ENCODE results near the gene DNAH17. TPM values are rescaled to one million over a fixed set of nuclear protein-coding genes. Genes with fewer than 3 reads are reported as not detected.

DNAH17 gene
- total RNA-seq, 1 donor from 2014 or later: not detected

DNA sequence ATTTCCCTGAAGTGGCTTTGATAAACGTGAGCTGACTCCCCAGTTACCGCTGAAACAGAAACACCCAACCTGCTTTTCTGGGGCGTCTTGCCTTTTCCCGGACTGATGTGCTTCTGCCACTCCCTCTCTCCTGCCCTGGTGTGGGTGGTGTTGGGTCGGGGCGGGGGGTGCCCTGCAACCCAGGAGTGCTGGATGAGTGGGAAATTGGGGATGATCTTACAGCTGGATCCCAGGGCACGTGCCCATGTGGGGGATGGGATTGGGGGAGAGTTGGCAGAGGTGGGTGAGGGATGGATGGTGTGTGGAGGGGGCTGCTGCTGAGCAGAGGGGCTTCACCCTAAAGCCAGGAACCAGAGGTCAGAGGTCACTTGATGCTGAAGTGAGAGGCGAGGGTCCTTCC, 170.3 kb downstream of the DNAH17 start:
- no peaks in the 10 kb centered on the region for H3F3A ChIP-seq (ENCODE audit: low read depth)
- Mint-ChIP-seq H3K36me3 (peaks cover 15% of the 10 kb centered on the region), H3K4me1 (peaks cover 4% of the 10 kb centered on the region), H3K9me3 (no peaks in the 10 kb centered on the region), H3K27me3 (ENCODE audit: insufficient read depth, low read depth) (peaks cover 2% of the 10 kb centered on the region), H3K27ac (no peak overlapping the region), H3K4me3 (no peak overlapping the region)
- no peaks in the 10 kb centered on the region for H3K9me3 ChIP-seq (ENCODE audit: low read depth)
- H3K4me1 ChIP-seq: no peaks in the 10 kb centered on the region
- H4K20me1 ChIP-seq (ENCODE audit: low read depth): peaks cover 38% of the 10 kb centered on the region
- no peaks in the 10 kb centered on the region for H3K27me3 ChIP-seq
- no peak overlapping the region for H3K27ac ChIP-seq
- H3K36me3 ChIP-seq: no peaks in the 10 kb centered on the region
- TF ChIP-seq, protein P1, sequence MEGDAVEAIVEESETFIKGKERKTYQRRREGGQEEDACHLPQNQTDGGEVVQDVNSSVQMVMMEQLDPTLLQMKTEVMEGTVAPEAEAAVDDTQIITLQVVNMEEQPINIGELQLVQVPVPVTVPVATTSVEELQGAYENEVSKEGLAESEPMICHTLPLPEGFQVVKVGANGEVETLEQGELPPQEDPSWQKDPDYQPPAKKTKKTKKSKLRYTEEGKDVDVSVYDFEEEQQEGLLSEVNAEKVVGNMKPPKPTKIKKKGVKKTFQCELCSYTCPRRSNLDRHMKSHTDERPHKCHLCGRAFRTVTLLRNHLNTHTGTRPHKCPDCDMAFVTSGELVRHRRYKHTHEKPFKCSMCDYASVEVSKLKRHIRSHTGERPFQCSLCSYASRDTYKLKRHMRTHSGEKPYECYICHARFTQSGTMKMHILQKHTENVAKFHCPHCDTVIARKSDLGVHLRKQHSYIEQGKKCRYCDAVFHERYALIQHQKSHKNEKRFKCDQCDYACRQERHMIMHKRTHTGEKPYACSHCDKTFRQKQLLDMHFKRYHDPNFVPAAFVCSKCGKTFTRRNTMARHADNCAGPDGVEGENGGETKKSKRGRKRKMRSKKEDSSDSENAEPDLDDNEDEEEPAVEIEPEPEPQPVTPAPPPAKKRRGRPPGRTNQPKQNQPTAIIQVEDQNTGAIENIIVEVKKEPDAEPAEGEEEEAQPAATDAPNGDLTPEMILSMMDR (IDR thresholded peaks at IDR 0.05): no peak
- no peak for TF ChIP-seq EZH2 (IDR thresholded peaks at IDR 0.05)
- TF ChIP-seq EZH2phosphoT487 (IDR thresholded peaks at IDR 0.05): no peak
- no peak for DNase-seq (ENCODE audit: low spot score)
- no peak overlapping the region for H3K4me2 ChIP-seq
- no peak overlapping the region for H3K9ac ChIP-seq
- H3K79me2 ChIP-seq (ENCODE audit: low read depth): peaks cover 41% of the 10 kb centered on the region
- H2AFZ ChIP-seq (replicated peaks): no peak overlapping the region
- H3K4me3 ChIP-seq: no peak overlapping the region

DNA sequence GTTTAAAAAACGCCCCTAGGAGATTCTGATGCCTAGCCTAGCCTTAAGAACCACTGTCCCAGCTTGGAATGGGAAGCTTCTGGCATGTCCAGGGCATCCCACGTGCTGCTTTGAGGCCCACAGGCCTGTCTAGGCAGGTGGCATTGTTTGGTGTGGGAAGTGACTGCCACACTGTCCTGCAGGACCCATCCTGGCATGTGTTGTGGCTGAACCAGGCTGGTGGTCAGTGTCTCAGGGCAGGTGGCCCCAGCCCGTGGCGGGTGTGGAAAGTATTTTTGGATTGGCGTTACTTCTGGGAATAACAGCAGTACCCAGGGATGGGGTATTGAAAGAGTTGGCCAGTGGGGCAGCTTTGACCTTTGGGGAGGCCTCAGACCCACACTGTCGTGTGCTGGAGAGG, 170.8 kb downstream of the DNAH17 start:
- H3K4me1 ChIP-seq: no peaks in the 10 kb centered on the region
- no peaks in the 10 kb centered on the region for H3K36me3 ChIP-seq
- no peak overlapping the region for H3K4me3 Mint-ChIP-seq
- H3K4me2 ChIP-seq: no peak overlapping the region
- no peak for DNase-seq (ENCODE audit: low spot score)
- no peaks in the 10 kb centered on the region for H3K9me3 Mint-ChIP-seq
- peaks cover 18% of the 10 kb centered on the region for H3K36me3 Mint-ChIP-seq
- peaks cover 35% of the 10 kb centered on the region for H4K20me1 ChIP-seq (ENCODE audit: low read depth)
- TF ChIP-seq EZH2 (IDR thresholded peaks at IDR 0.05) (no peak), EZH2phosphoT487 (IDR thresholded peaks at IDR 0.05) (no peak)
- TF ChIP-seq, protein P1 (IDR thresholded peaks at IDR 0.05): no peak
- H3K27ac Mint-ChIP-seq: no peak overlapping the region
- H3K9ac ChIP-seq: no peak overlapping the region
- no peaks in the 10 kb centered on the region for H3F3A ChIP-seq (ENCODE audit: low read depth)
- no peaks in the 10 kb centered on the region for H3K9me3 ChIP-seq (ENCODE audit: low read depth)
- H3K4me1 Mint-ChIP-seq: peaks cover 4% of the 10 kb centered on the region
- peaks cover 41% of the 10 kb centered on the region for H3K79me2 ChIP-seq (ENCODE audit: low read depth)
- no peak overlapping the region for H3K27ac ChIP-seq
- no peak overlapping the region for H3K4me3 ChIP-seq
- H2AFZ ChIP-seq (replicated peaks): no peak overlapping the region
- H3K27me3 Mint-ChIP-seq (ENCODE audit: insufficient read depth, low read depth): peaks cover 2% of the 10 kb centered on the region
- H3K27me3 ChIP-seq: no peaks in the 10 kb centered on the region

DNA sequence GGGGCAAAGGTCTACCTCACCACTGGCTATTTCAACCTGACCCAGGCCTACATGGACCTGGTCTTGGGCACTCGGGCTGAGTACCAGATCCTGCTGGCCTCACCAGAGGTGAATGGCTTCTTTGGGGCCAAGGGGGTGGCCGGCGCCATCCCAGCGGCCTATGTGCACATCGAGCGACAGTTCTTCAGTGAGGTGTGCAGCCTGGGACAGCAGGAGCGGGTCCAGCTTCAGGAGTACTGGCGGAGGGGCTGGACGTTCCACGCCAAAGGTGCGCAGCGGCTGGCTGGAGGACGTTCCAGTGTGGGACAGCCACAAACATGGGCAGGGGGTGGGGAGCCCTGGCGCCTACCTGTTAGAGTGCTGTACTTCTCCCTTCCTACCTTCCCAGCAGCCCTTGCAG, 173.4 kb downstream of the DNAH17 start:
- Mint-ChIP-seq H3K4me3 (no peak overlapping the region), H3K27ac (no peak overlapping the region), H3K27me3 (ENCODE audit: insufficient read depth, low read depth) (peaks cover 4% of the 10 kb centered on the region), H3K36me3 (peaks cover 28% of the 10 kb centered on the region), H3K4me1 (peaks cover 1% of the 10 kb centered on the region), H3K9me3 (no peaks in the 10 kb centered on the region)
- Histone ChIP-seq H4K20me1 (ENCODE audit: low read depth) (peaks cover 19% of the 10 kb centered on the region), H3K9me3 (ENCODE audit: low read depth) (no peaks in the 10 kb centered on the region), H3K27ac (no peak overlapping the region), H3K27me3 (no peaks in the 10 kb centered on the region), H3K36me3 (no peaks in the 10 kb centered on the region), H3F3A (ENCODE audit: low read depth) (no peaks in the 10 kb centered on the region), H2AFZ (replicated peaks) (no peak overlapping the region), H3K9ac (no peak overlapping the region), H3K4me3 (no peak overlapping the region), H3K4me1 (no peaks in the 10 kb centered on the region), H3K79me2 (ENCODE audit: low read depth) (peaks cover 32% of the 10 kb centered on the region), H3K4me2 (no peak overlapping the region)
- TF ChIP-seq, protein P1 (IDR thresholded peaks at IDR 0.05): no peak
- TF ChIP-seq EZH2phosphoT487 (IDR thresholded peaks at IDR 0.05) (no peak), EZH2 (IDR thresholded peaks at IDR 0.05) (no peak)
- DNase-seq (ENCODE audit: low spot score): no peak
